ENCODE data around the gene R3HDM4.

GRCh38 chr19:928471-929202 lies 15.6 kb upstream of the R3HDM4 start:
- TF ChIP-seq ZFX (CRISPR knock-in tag; IDR thresholded peaks at IDR 0.05) (no peak), MEIS2 (IDR thresholded peaks at IDR 0.05; ENCODE audit: partially characterized antibody) (no peak), GATA2 (CRISPR knock-in tag; IDR thresholded peaks at IDR 0.05) (no peak), ZNF318 (IDR thresholded peaks at IDR 0.05; ENCODE audit: borderline replicate concordance in 1 of 2, low read depth in 1 of 2) (no peak), SREBF1 (IDR thresholded peaks at IDR 0.05; ENCODE audit: borderline replicate concordance, low read depth, low read length) (no peak), NFRKB (IDR thresholded peaks at IDR 0.05; ENCODE audit: low read depth) (no peak), ZNF512 (tag; IDR thresholded peaks at IDR 0.05) (no peak), ZNF311 (CRISPR knock-in tag; IDR thresholded peaks at IDR 0.05) (no peak), CTCF (IDR thresholded peaks at IDR 0.05 in 2 of 3, conservative IDR thresholded peaks at IDR 0.05 in 1 of 3; ENCODE audit: insufficient read depth in 2 of 3, low read depth in 1 of 3, low read length in 3 of 3) (no peak), SPI1 (IDR thresholded peaks at IDR 0.05; ENCODE audit: borderline replicate concordance, low read depth, low read length) (no peak), ETV5 (CRISPR knock-in tag; IDR thresholded peaks at IDR 0.05; ENCODE audit: low read depth) (no peak), ZNF232 (CRISPR knock-in tag; IDR thresholded peaks at IDR 0.05) (no peak), NCOA1 (IDR thresholded peaks at IDR 0.05; ENCODE audit: low read depth) (no peak), ZNF143 (CRISPR knock-in tag; IDR thresholded peaks at IDR 0.05) (no peak)

Data from K562 (cell line).